Activated naive CD4-positive, alpha-beta T cell treated with anti-CD3 and anti-CD28 coated beads, Interleukin-2, amount 50 U/mL, for 72 hours (primary cell): ENCODE results near the gene COL11A2. TPM values are rescaled to one million over a fixed set of nuclear protein-coding genes. Genes with fewer than 3 reads are reported as not detected.

ENCODE experiments used
- ATAC-seq, 2 donors: fragments of 150-1000 bp; cut with Tn5 transposase; 2 replicates each; pipeline ENCODE4 v1.10.0; 2021; ENCODE audit warnings: mild to moderate bottlenecking in 2 of 2, moderate library complexity in 2 of 2
- DNase-seq, 2 donors: peaks; one replicate each; pipeline ENCODE4 v3.0.0; 2021 to 2022; ENCODE audit warnings: low spot score in 2 of 2
- H3K27ac Mint-ChIP-seq, 2 donors: one replicate each; pipeline ENCODE4 v1.8.0; 2022; ENCODE audit warnings: mild to moderate bottlenecking in 2 of 2, mixed read lengths in 2 of 2
- H3K36me3 Mint-ChIP-seq, 2 donors: one replicate each; pipeline ENCODE4 v1.8.0; 2022; ENCODE audit warnings: mixed read lengths in 2 of 2
- H3K9me3 Mint-ChIP-seq, 2 donors: one replicate each; pipeline ENCODE4 v1.8.0; 2022; ENCODE audit warnings: mixed read lengths in 2 of 2
- total RNA-seq, 2 donors: library from RNA; stranded (reverse); gene quantifications; one replicate each; pipeline ENCODE4 v1.2.3, GENCODE V29; 2022

COL11A2 gene
- total RNA-seq, 2 donors from 2014 or later = 1.8 to 4.6 TPM

- peaks cover 40 to 62% of the 10 kb centered on the region in 2 donors for H3K36me3 Mint-ChIP-seq
- peak in 1 of 2 donors; percentile 79 for DNase-seq
- no peaks in the 10 kb centered on the region for H3K9me3 Mint-ChIP-seq
- ATAC-seq = peak; percentile 50 to 56
- H3K27ac Mint-ChIP-seq = peak overlapping the region; percentile 90 to 98
Observed at GRCh38 chr6:33199687-33200218, 7.5 kb upstream of the COL11A2 start.

- ATAC-seq (no peak), DNase-seq (no peak)
- Mint-ChIP-seq H3K27ac (peak overlapping the region; percentile 86 to 98), H3K9me3 (no peaks in the 10 kb centered on the region), H3K36me3 (peaks cover 40 to 62% of the 10 kb centered on the region in 2 donors)
Observed at GRCh38 chr6:33198853-33199436, 6.7 kb upstream of the COL11A2 start.

- H3K9me3 Mint-ChIP-seq = no peaks in the 10 kb centered on the region
Observed at GRCh38 chr6:33198159-33198852, 6.0 kb upstream of the COL11A2 start.

GRCh38 chr6:33197431-33198048 is 5.3 kb upstream of the COL11A2 start:
- H3K9me3 Mint-ChIP-seq = no peaks in the 10 kb centered on the region
- DNase-seq = no peak
- peaks cover 27 to 48% of the 10 kb centered on the region in 2 donors for H3K36me3 Mint-ChIP-seq
- peak overlapping the region in 1 of 2 donors; percentile 98 for H3K27ac Mint-ChIP-seq
- ATAC-seq = peak; percentile 48 to 56

More at GRCh38 chr6:33198159-33198852, 6.0 kb upstream of the COL11A2 start:
- Mint-ChIP-seq H3K36me3 (peaks cover 35 to 56% of the 10 kb centered on the region in 2 donors), H3K27ac (peak overlapping the region; percentile 73 to 98)
- no peak for DNase-seq
- no peak for ATAC-seq

GRCh38 chr6:33195304-33196165 is 3.3 kb upstream of the COL11A2 start:
- Mint-ChIP-seq H3K9me3 (no peaks in the 10 kb centered on the region), H3K27ac (no peak overlapping the region), H3K36me3 (peaks cover 7 to 28% of the 10 kb centered on the region in 2 donors)
- ATAC-seq = no peak
- DNase-seq = no peak

- ATAC-seq (no peak), DNase-seq (no peak)
- Mint-ChIP-seq H3K36me3 (peaks cover 7 to 24% of the 10 kb centered on the region in 2 donors), H3K27ac (no peak overlapping the region), H3K9me3 (no peaks in the 10 kb centered on the region)
Observed at GRCh38 chr6:33194431-33194979, 2.2 kb upstream of the COL11A2 start.

- Mint-ChIP-seq H3K9me3 (no peaks in the 10 kb centered on the region), H3K27ac (no peak overlapping the region), H3K36me3 (peaks cover 7 to 18% of the 10 kb centered on the region in 2 donors)
- ATAC-seq (peak in 1 of 2 donors; percentile 28), DNase-seq (no peak)
Observed at GRCh38 chr6:33193619-33194018, 1.4 kb upstream of the COL11A2 start.

- no peak for DNase-seq
Observed at GRCh38 chr6:33192671-33193602, 670 bp upstream of the COL11A2 start.

GRCh38 chr6:33191383-33192104 is 723 bp downstream of the COL11A2 start:
- no peak overlapping the region for H3K27ac Mint-ChIP-seq
- H3K9me3 Mint-ChIP-seq = no peaks in the 10 kb centered on the region
- peaks cover 7 to 13% of the 10 kb centered on the region in 2 donors for H3K36me3 Mint-ChIP-seq
- ATAC-seq = peak in 1 of 2 donors; percentile 9
- no peak for DNase-seq

More at GRCh38 chr6:33192671-33193602, 670 bp upstream of the COL11A2 start:
- Mint-ChIP-seq H3K27ac (no peak overlapping the region), H3K9me3 (no peaks in the 10 kb centered on the region), H3K36me3 (peaks cover 7 to 13% of the 10 kb centered on the region in 2 donors)
- ATAC-seq = peak in 1 of 2 donors; percentile 7

GRCh38 chr6:33190504-33191107 is 1.7 kb downstream of the COL11A2 start:
- Mint-ChIP-seq H3K36me3 (peaks cover 4% of the 10 kb centered on the region in 2 donors), H3K9me3 (no peaks in the 10 kb centered on the region), H3K27ac (no peak overlapping the region)
- ATAC-seq (no peak), DNase-seq (no peak)

GRCh38 chr6:33189625-33190448 is 2.4 kb downstream of the COL11A2 start:
- Mint-ChIP-seq H3K9me3 (peaks cover 0 to under 1% of the 10 kb centered on the region in 2 donors), H3K36me3 (peaks cover 0 to under 1% of the 10 kb centered on the region in 2 donors), H3K27ac (no peak overlapping the region)
- DNase-seq (no peak), ATAC-seq (no peak)

GRCh38 chr6:33189164-33189563 is 3.1 kb downstream of the COL11A2 start:
- H3K36me3 Mint-ChIP-seq = peaks cover 0 to 7% of the 10 kb centered on the region in 2 donors
- DNase-seq (no peak), ATAC-seq (no peak)
- peaks cover 0 to 7% of the 10 kb centered on the region in 2 donors for H3K9me3 Mint-ChIP-seq
- no peak overlapping the region for H3K27ac Mint-ChIP-seq

GRCh38 chr6:33187809-33188208 is 4.5 kb downstream of the COL11A2 start:
- DNase-seq (no peak), ATAC-seq (no peak)
- Mint-ChIP-seq H3K9me3 (peaks cover 11 to 18% of the 10 kb centered on the region in 2 donors), H3K36me3 (peaks cover 12 to 20% of the 10 kb centered on the region in 2 donors), H3K27ac (no peak overlapping the region)
